ENCODE measurements around the gene MCC.

Gene MCC

DNA sequence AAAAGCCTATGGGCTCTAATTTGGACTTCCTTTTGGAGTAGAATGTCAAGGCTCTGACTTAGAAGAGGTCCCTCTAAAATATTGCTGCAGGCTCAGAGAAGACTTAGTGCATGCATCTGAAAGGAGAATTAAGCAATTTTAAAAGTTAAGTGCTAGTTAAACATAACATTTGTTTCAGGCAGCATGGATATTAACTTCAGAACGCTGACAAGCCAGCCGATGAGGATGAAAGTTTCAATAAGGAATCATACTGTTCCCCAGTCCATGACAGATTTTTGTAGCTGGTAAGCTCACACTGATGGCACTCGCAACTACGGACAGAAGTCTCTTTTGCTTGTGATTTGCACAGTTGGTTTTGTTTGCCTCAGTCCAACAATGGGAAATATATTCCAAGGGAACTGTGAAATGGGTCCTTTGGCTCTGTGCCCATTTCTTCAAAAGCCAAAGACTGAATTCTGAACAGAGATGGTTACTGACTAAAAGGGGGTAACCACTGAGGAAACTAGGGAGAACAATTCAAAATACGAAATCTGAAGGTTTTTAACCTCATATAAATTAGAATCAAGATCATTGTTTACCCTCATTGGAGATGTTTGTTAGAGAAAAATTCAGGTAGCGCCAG is 464.1 kb downstream of the MCC start:
- no peak for TF ChIP-seq ZFX (IDR thresholded peaks at IDR 0.05)
- TF ChIP-seq, protein P1, sequence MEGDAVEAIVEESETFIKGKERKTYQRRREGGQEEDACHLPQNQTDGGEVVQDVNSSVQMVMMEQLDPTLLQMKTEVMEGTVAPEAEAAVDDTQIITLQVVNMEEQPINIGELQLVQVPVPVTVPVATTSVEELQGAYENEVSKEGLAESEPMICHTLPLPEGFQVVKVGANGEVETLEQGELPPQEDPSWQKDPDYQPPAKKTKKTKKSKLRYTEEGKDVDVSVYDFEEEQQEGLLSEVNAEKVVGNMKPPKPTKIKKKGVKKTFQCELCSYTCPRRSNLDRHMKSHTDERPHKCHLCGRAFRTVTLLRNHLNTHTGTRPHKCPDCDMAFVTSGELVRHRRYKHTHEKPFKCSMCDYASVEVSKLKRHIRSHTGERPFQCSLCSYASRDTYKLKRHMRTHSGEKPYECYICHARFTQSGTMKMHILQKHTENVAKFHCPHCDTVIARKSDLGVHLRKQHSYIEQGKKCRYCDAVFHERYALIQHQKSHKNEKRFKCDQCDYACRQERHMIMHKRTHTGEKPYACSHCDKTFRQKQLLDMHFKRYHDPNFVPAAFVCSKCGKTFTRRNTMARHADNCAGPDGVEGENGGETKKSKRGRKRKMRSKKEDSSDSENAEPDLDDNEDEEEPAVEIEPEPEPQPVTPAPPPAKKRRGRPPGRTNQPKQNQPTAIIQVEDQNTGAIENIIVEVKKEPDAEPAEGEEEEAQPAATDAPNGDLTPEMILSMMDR (conservative IDR thresholded peaks at IDR 0.05), result no peak
- no peak overlapping the region for H3K27ac ChIP-seq

DNA sequence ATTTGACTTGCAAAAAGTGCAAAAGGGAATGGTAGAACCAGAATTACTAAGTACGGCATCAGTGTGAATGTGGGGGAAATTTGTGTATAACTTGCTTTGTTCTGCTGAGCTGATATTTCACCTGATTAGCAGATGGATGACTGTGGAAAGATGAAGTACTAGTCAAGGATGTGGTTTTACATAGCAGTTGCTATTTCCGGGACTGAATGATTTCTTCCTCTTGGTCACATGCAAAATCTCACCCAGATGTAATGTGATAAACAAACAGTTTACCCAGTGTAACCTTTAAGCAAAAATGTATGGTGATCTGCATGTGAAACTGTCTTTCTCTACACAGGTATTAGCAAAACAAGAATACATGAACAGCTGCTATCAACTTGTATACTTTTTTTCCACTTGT is 465.6 kb downstream of the MCC start:
- H3K27ac ChIP-seq, result no peak overlapping the region
- TF ChIP-seq ZFX (IDR thresholded peaks at IDR 0.05), result no peak
- TF ChIP-seq, protein P1 (conservative IDR thresholded peaks at IDR 0.05), result no peak

DNA sequence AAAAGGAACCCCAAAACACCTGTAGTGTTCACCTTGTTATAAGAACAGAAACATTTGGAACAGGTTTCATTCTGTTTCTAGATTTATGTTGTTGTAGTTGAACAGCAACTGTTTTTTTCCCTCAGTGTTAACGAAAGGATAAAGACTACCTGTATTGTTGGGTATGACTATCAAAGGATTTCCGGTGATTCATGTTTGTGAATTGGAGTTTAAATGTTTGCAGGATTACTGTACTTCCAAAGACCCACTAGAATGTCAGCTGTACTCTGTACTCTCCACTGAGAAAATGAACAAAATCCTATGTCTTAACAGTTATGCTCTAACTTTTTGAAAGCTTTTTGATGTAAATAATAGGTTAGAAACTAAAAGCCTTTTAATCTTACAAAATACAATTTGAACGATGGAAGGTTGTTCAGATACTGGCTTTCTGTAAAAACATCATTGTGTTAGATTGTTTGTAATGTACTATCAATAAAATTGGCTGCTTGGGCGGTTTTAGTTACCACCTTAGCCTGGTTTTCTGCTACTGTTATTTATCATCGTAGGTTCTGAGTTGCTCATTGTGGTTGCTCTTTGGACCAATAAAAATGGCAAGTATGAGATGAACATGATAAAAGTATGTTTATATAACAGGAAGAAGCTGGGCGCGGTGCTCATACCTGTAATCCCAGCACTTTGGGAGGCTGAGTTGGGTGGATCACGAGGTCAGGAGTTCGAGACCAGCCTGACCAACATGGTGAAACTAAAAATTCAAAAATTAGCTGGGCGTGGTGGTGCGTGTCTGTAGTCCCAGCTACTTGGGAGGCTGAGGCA is 467.6 kb downstream of the MCC start:
- no peak overlapping the region for H3K27ac ChIP-seq
- no peak for TF ChIP-seq ZFX (IDR thresholded peaks at IDR 0.05)
- TF ChIP-seq, protein P1 (conservative IDR thresholded peaks at IDR 0.05), result no peak

DNA sequence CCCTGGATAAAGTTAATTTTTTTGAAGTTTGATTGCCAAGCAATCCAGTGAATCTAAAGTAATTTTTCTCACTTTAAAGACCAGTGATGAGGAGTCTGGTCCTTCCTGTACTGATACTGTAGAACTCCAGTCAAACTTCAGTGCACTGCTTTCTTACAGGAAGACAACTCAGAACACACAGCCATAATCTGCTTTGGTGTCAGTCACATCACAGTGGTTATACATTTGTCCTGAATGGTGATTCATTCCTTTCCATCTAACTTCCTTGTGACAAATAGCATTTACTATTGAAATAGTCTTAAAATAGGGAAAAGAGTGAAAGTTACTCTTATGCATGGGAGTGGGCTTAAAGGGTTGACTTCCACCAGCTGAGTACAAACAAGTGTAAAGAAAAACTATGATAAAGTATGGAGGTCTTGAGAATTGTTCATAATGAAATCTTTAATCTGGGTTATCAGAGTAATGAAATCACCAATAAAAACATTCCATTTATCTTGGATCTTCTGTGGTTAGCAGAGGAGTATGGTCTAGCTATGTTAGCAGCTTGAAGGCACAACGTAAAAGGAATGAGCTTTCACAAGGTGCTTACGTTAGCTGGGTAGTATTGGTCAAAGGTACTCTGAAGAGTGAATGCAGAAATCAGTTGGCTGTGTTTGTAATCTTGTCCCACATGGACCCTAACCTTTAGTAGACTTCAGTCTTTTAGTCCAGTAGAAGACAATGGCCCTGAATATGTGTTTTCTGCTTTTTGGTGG is 470.2 kb downstream of the MCC start:
- no peak overlapping the region for H3K27ac ChIP-seq
- TF ChIP-seq, protein P1 (conservative IDR thresholded peaks at IDR 0.05), result no peak
- no peak for TF ChIP-seq ZFX (IDR thresholded peaks at IDR 0.05)

DNA sequence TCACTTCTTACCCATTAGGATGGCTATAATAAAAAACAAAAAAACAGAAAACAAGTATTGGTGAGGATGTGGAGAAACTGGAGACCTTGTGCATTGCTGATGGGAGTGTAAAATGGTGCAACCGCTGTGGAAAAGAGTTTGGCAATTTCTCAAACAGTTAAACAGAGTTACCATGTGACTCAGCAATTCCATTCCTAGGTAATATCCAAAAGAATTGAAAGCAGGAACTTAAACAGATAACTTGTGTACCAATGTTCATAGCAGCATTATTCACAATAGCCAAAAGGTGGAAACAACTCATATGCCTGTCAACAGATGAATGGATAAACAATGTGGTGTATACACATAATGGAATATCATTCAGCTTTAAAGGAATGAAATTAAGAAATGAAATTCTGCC is 482.8 kb downstream of the MCC start:
- TF ChIP-seq, protein P1 (conservative IDR thresholded peaks at IDR 0.05), result no peak
- no peak for TF ChIP-seq ZFX (IDR thresholded peaks at IDR 0.05)
- H3K27ac ChIP-seq, result no peak overlapping the region

DNA sequence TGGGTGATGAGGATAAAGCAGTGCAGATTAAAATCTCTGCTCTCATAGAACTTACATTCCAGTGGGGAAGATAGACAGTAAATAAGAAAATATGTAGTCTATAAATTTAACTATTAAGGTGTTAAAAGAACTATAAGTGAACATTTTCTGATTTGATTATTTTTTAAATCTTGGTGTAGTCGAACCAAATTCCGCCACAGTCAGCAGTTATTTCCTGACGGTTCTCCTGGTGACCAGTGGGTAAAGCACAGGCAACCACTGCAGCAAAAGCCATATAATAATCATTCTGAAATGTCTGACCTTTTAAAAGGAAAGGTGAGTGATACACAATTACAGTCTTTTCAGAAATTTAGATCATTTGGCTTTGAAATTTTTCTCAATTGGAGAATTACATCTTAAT is 484.5 kb downstream of the MCC start:
- no peak overlapping the region for H3K27ac ChIP-seq
- no peak for TF ChIP-seq ZFX (IDR thresholded peaks at IDR 0.05)
- TF ChIP-seq, protein P1 (conservative IDR thresholded peaks at IDR 0.05), result no peak

DNA sequence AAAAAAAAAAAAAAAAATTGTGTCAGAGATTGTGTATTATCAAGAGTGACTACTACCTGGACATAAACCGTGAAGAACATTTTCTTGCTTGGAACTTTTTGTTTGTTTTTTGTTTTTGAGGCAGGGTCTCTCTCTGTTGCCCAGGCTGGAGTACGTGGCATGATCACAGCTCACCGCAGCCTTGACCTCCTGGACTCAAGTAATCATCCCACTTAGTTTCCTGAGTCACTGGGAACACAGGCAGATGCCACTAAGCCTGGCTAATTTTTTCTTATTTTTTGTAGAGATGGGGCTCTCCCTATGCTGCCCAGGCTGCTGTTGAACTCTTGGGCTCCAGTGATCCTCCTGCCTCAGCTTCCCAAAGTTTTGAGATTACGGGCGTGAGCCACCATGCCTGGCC is 485.8 kb downstream of the MCC start:
- TF ChIP-seq ZFX (IDR thresholded peaks at IDR 0.05), result no peak
- TF ChIP-seq, protein P1 (conservative IDR thresholded peaks at IDR 0.05), result no peak
- no peak overlapping the region for H3K27ac ChIP-seq
